ENCODE measurements around the gene GLYAT.
A peak's percentile ranks its signal among the peaks of the same experiment; 100 is the strongest.

Gene GLYAT

GRCh38 chr11:58676563-58677135, 55.1 kb downstream of the GLYAT start:
- no peak for DNase-seq (ENCODE audit: insufficient read length, low spot score)
- no peak for FAIRE-seq
- TF ChIP-seq CTCF (IDR thresholded peaks at IDR 0.05; ENCODE audit: insufficient read depth, missing control alignments) = no peak

GRCh38 chr11:58675334-58676155, 56.2 kb downstream of the GLYAT start:
- peak; percentile 20 for DNase-seq (ENCODE audit: insufficient read length, low spot score)
- peak; percentile 93 for TF ChIP-seq CTCF (IDR thresholded peaks at IDR 0.05; ENCODE audit: insufficient read depth, missing control alignments)
- no peak for FAIRE-seq

- DNase-seq (ENCODE audit: insufficient read length, low spot score) (no peak), FAIRE-seq (no peak)
- no peak for TF ChIP-seq CTCF (IDR thresholded peaks at IDR 0.05; ENCODE audit: insufficient read depth, missing control alignments)
Observed at GRCh38 chr11:58674609-58675008, 57.1 kb downstream of the GLYAT start.

- FAIRE-seq = no peak
- DNase-seq (ENCODE audit: insufficient read length, low spot score) = no peak
- TF ChIP-seq CTCF (IDR thresholded peaks at IDR 0.05; ENCODE audit: insufficient read depth, missing control alignments) = no peak
Observed at GRCh38 chr11:58671983-58672633, 59.6 kb downstream of the GLYAT start.

- TF ChIP-seq CTCF (IDR thresholded peaks at IDR 0.05; ENCODE audit: insufficient read depth, missing control alignments) = no peak
- FAIRE-seq = no peak
- no peak for DNase-seq (ENCODE audit: insufficient read length, low spot score)
Observed at GRCh38 chr11:58659910-58660570, 71.7 kb downstream of the GLYAT start.

- DNase-seq (ENCODE audit: insufficient read length, low spot score) = no peak
- TF ChIP-seq CTCF (IDR thresholded peaks at IDR 0.05; ENCODE audit: insufficient read depth, missing control alignments) = no peak
Observed at GRCh38 chr11:58659404-58659803, 72.3 kb downstream of the GLYAT start.

More at GRCh38 chr11:58659404-58659803, 72.3 kb downstream of the GLYAT start:
- no peak for FAIRE-seq
